ENCODE measurements around the gene IGSF21.

The IGSF21 gene

GRCh38 chr1:18294437-18295176, 187.0 kb downstream of the IGSF21 start:
- Mint-ChIP-seq H3K4me3 (no peak overlapping the region), H3K9me3 (no peaks in the 10 kb centered on the region), H3K36me3 (ENCODE audit: low read depth) (no peaks in the 10 kb centered on the region), H3K27ac (no peak overlapping the region), H3K27me3 (peaks cover 44% of the 10 kb centered on the region), H3K4me1 (no peaks in the 10 kb centered on the region)
- no peak for ATAC-seq
- DNase-seq = no peak

GRCh38 chr1:18297896-18298648, 190.5 kb downstream of the IGSF21 start:
- Mint-ChIP-seq H3K27ac (no peak overlapping the region), H3K27me3 (peaks cover 36% of the 10 kb centered on the region), H3K4me1 (no peaks in the 10 kb centered on the region), H3K36me3 (ENCODE audit: low read depth) (no peaks in the 10 kb centered on the region), H3K4me3 (no peak overlapping the region), H3K9me3 (no peaks in the 10 kb centered on the region)
- DNase-seq (no peak), ATAC-seq (no peak)

- Mint-ChIP-seq H3K4me1 (no peaks in the 10 kb centered on the region), H3K27me3 (peaks cover 30% of the 10 kb centered on the region), H3K4me3 (no peak overlapping the region), H3K27ac (no peak overlapping the region), H3K36me3 (ENCODE audit: low read depth) (no peaks in the 10 kb centered on the region), H3K9me3 (no peaks in the 10 kb centered on the region)
- DNase-seq (peak; percentile 14), ATAC-seq (no peak)
These were observed 192.1 kb downstream of the IGSF21 start for GRCh38 chr1:18299441-18300338.

GRCh38 chr1:18300376-18300775, 192.8 kb downstream of the IGSF21 start:
- H3K27me3 Mint-ChIP-seq = peaks cover 27% of the 10 kb centered on the region
- H3K9me3 Mint-ChIP-seq = no peaks in the 10 kb centered on the region
- H3K4me1 Mint-ChIP-seq = no peaks in the 10 kb centered on the region
- no peak for ATAC-seq
- H3K4me3 Mint-ChIP-seq = no peak overlapping the region
- H3K27ac Mint-ChIP-seq = no peak overlapping the region
- no peaks in the 10 kb centered on the region for H3K36me3 Mint-ChIP-seq (ENCODE audit: low read depth)
- DNase-seq = no peak

GRCh38 chr1:18302788-18303413, 195.3 kb downstream of the IGSF21 start:
- Mint-ChIP-seq H3K4me3 (no peak overlapping the region), H3K27ac (no peak overlapping the region), H3K4me1 (no peaks in the 10 kb centered on the region), H3K27me3 (peaks cover 19% of the 10 kb centered on the region), H3K36me3 (ENCODE audit: low read depth) (no peaks in the 10 kb centered on the region), H3K9me3 (no peaks in the 10 kb centered on the region)
- DNase-seq = peak; percentile 9
- ATAC-seq = no peak

- DNase-seq (no peak), ATAC-seq (no peak)
- Mint-ChIP-seq H3K36me3 (ENCODE audit: low read depth) (no peaks in the 10 kb centered on the region), H3K27ac (no peak overlapping the region), H3K4me3 (no peak overlapping the region), H3K27me3 (peaks cover 8% of the 10 kb centered on the region), H3K9me3 (no peaks in the 10 kb centered on the region), H3K4me1 (no peaks in the 10 kb centered on the region)
These were observed 196.7 kb downstream of the IGSF21 start for GRCh38 chr1:18304151-18304869.

GRCh38 chr1:18305182-18305795, 197.7 kb downstream of the IGSF21 start:
- ATAC-seq (no peak), DNase-seq (no peak)
- H3K4me1 Mint-ChIP-seq = no peaks in the 10 kb centered on the region
- no peaks in the 10 kb centered on the region for H3K36me3 Mint-ChIP-seq (ENCODE audit: low read depth)
- peaks cover 4% of the 10 kb centered on the region for H3K27me3 Mint-ChIP-seq
- H3K27ac Mint-ChIP-seq = no peak overlapping the region
- no peak overlapping the region for H3K4me3 Mint-ChIP-seq
- no peaks in the 10 kb centered on the region for H3K9me3 Mint-ChIP-seq

- H3K27ac Mint-ChIP-seq = no peak overlapping the region
- H3K9me3 Mint-ChIP-seq = no peaks in the 10 kb centered on the region
- no peak overlapping the region for H3K4me3 Mint-ChIP-seq
- H3K4me1 Mint-ChIP-seq = no peaks in the 10 kb centered on the region
- H3K27me3 Mint-ChIP-seq = peaks cover 1% of the 10 kb centered on the region
- no peak for DNase-seq
- no peak for ATAC-seq
- H3K36me3 Mint-ChIP-seq (ENCODE audit: low read depth) = no peaks in the 10 kb centered on the region
These were observed 199.8 kb downstream of the IGSF21 start for GRCh38 chr1:18307329-18307898.

GRCh38 chr1:18309552-18310155, 202.1 kb downstream of the IGSF21 start:
- Mint-ChIP-seq H3K36me3 (ENCODE audit: low read depth) (no peaks in the 10 kb centered on the region), H3K27me3 (no peaks in the 10 kb centered on the region), H3K9me3 (no peaks in the 10 kb centered on the region)

GRCh38 chr1:18312961-18313360, 205.4 kb downstream of the IGSF21 start:
- no peaks in the 10 kb centered on the region for H3K9me3 Mint-ChIP-seq
- H3K27ac Mint-ChIP-seq = no peak overlapping the region
- H3K4me1 Mint-ChIP-seq = no peaks in the 10 kb centered on the region
- ATAC-seq (no peak), DNase-seq (no peak)
- H3K27me3 Mint-ChIP-seq = no peaks in the 10 kb centered on the region
- no peaks in the 10 kb centered on the region for H3K36me3 Mint-ChIP-seq (ENCODE audit: low read depth)
- H3K4me3 Mint-ChIP-seq = no peak overlapping the region

More at GRCh38 chr1:18309552-18310155, 202.1 kb downstream of the IGSF21 start:
- Mint-ChIP-seq H3K4me1 (no peaks in the 10 kb centered on the region), H3K27ac (no peak overlapping the region), H3K4me3 (no peak overlapping the region)
- ATAC-seq (no peak), DNase-seq (no peak)

- Mint-ChIP-seq H3K4me3 (no peak overlapping the region), H3K4me1 (no peaks in the 10 kb centered on the region), H3K36me3 (ENCODE audit: low read depth) (no peaks in the 10 kb centered on the region), H3K27ac (no peak overlapping the region), H3K9me3 (no peaks in the 10 kb centered on the region), H3K27me3 (no peaks in the 10 kb centered on the region)
- ATAC-seq (no peak), DNase-seq (no peak)
These were observed 205.9 kb downstream of the IGSF21 start for GRCh38 chr1:18313523-18313922.

- Mint-ChIP-seq H3K36me3 (ENCODE audit: low read depth) (no peaks in the 10 kb centered on the region), H3K9me3 (no peaks in the 10 kb centered on the region), H3K4me1 (no peaks in the 10 kb centered on the region), H3K27ac (no peak overlapping the region), H3K4me3 (no peak overlapping the region), H3K27me3 (no peaks in the 10 kb centered on the region)
- no peak for DNase-seq
- no peak for ATAC-seq
These were observed 206.8 kb downstream of the IGSF21 start for GRCh38 chr1:18314399-18314798.

- ATAC-seq (no peak), DNase-seq (no peak)
- Mint-ChIP-seq H3K4me1 (no peaks in the 10 kb centered on the region), H3K27me3 (no peaks in the 10 kb centered on the region), H3K36me3 (ENCODE audit: low read depth) (no peaks in the 10 kb centered on the region), H3K27ac (no peak overlapping the region), H3K4me3 (no peak overlapping the region), H3K9me3 (no peaks in the 10 kb centered on the region)
These were observed 207.9 kb downstream of the IGSF21 start for GRCh38 chr1:18315449-18315848.
